PFSK-1 (cell line): ENCODE results near the gene HECTD3.

ENCODE experiments used
- FOXP2 ChIP-seq: optimal IDR thresholded peaks from 2 replicates; pipeline ENCODE3; 2011; ENCODE audit warnings: borderline replicate concordance, control low read depth, inconsistent platforms; ENCODE audit not compliant: insufficient read depth; ENCODE audit errors: extremely low read length, extremely low read depth
- POLR2AphosphoS5 ChIP-seq: IDR thresholded peaks from 2 replicates; pipeline ENCODE4 v1.6.1; 2012; ENCODE audit warnings: low read depth, mild to moderate bottlenecking, control low read depth, low read length, moderate library complexity
- SIN3A ChIP-seq: IDR thresholded peaks from 2 replicates; pipeline ENCODE4 v1.6.1; 2012; ENCODE audit warnings: mild to moderate bottlenecking, low read length, moderate library complexity, borderline replicate concordance; ENCODE audit not compliant: insufficient read depth
- TAF1 ChIP-seq: IDR thresholded peaks from 2 replicates; pipeline ENCODE4 v1.6.1; 2012; ENCODE audit warnings: low read length, control low read depth, borderline replicate concordance; ENCODE audit not compliant: insufficient read depth
- TF ChIP-seq, protein P1 (sequence below), 2 experiments: IDR thresholded peaks; 2 replicates each; pipeline versions ENCODE4 v1.6.1 to v1.8.0; 2011 to 2012; ENCODE audit warnings: low read depth in 2 of 2, low read length in 2 of 2, control low read depth in 1 of 2, inconsistent platforms in 1 of 2, mild to moderate bottlenecking in 1 of 2, moderate library complexity in 1 of 2; ENCODE audit not compliant: insufficient read depth in 1 of 2

Gene HECTD3

GRCh38 chr1:45003741-45004140, 7.4 kb downstream of the HECTD3 start:
- no peak for TF ChIP-seq SIN3A
- TF ChIP-seq POLR2AphosphoS5 = no peak

DNA sequence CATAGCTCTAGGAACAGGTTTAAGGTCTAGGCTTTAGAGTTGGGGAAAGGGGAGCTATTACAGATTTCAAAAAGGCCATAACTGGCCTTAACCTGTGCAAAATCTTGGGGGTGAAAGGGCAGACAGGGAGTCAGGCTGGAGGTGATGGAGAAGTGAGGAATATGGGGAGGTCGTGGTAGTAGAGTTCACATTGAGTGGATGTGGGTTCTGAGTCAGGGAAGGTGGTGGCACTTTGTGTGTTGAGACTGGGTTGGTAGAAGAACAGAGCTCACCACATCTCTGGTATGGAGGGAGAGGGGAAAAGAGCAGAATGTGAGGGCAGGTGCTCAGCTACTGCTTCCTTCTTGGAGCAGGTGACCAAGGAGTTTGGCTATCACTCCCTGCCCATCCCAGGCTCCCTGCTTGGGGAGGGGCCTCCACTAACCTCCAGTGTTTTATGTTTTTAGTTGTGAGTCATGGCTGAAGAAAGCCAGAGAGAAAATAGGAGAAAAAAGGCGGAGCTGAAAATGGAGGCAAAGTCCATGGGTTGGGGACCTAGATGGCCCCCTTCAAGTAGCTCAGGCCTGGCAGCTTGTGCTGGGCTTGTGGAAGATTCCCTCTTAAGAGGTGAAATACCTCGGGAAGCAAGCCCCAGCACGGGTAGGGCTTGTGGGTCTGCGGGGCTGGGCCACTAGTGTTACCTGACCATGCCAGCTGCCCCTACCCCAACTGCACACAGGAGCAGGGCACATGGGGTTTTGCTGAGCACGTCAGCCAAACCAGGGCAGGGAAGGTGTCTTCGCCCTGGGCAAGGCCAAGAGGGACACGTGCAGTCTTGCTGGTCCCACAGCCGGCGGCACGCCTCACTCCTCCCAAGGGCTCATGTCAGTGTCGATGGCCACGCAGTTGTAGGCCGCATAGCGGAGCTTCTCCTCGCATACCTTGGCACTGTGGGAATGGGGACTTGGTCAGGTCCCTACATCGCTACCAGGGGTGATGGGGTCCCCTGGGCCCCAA, 8.2 kb downstream of the HECTD3 start:
- TF ChIP-seq FOXP2 (no peak), SIN3A (no peak), POLR2AphosphoS5 (no peak), TAF1 (no peak)
- TF ChIP-seq, protein P1, sequence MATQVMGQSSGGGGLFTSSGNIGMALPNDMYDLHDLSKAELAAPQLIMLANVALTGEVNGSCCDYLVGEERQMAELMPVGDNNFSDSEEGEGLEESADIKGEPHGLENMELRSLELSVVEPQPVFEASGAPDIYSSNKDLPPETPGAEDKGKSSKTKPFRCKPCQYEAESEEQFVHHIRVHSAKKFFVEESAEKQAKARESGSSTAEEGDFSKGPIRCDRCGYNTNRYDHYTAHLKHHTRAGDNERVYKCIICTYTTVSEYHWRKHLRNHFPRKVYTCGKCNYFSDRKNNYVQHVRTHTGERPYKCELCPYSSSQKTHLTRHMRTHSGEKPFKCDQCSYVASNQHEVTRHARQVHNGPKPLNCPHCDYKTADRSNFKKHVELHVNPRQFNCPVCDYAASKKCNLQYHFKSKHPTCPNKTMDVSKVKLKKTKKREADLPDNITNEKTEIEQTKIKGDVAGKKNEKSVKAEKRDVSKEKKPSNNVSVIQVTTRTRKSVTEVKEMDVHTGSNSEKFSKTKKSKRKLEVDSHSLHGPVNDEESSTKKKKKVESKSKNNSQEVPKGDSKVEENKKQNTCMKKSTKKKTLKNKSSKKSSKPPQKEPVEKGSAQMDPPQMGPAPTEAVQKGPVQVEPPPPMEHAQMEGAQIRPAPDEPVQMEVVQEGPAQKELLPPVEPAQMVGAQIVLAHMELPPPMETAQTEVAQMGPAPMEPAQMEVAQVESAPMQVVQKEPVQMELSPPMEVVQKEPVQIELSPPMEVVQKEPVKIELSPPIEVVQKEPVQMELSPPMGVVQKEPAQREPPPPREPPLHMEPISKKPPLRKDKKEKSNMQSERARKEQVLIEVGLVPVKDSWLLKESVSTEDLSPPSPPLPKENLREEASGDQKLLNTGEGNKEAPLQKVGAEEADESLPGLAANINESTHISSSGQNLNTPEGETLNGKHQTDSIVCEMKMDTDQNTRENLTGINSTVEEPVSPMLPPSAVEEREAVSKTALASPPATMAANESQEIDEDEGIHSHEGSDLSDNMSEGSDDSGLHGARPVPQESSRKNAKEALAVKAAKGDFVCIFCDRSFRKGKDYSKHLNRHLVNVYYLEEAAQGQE (IDR thresholded peaks at IDR 0.05; ENCODE audit: insufficient read depth in 1 of 2, low read depth in 2 of 2, low read length in 2 of 2) = no peak

GRCh38 chr1:45001011-45001481, 10.1 kb downstream of the HECTD3 start:
- no peak for TF ChIP-seq POLR2AphosphoS5
- TF ChIP-seq FOXP2 = no peak
- TF ChIP-seq TAF1 = no peak
- TF ChIP-seq, protein P1 (IDR thresholded peaks at IDR 0.05; ENCODE audit: insufficient read depth in 1 of 2, low read depth in 2 of 2, low read length in 2 of 2) = no peak
- TF ChIP-seq SIN3A = no peak

DNA sequence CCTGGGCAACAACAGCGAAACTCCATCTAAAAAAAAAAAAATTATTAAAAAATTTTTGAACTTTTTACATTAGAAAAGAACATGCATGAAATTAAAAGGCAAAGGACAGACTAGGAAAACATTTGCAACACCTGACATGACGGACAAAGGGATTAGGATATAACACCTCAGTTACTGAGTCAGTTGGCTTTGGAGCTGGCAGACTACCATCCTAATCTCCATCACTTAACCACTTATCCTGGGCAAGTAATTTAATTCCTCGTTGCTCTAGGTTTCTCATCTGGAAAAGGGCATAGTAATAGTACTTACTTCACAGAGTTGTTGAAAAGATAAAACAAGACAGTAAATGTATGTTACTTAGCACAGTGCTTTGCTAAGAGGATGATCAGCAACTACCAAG, 11.9 kb downstream of the HECTD3 start:
- TF ChIP-seq FOXP2 (no peak), SIN3A (no peak), POLR2AphosphoS5 (no peak), TAF1 (no peak)
- TF ChIP-seq, protein P1 (IDR thresholded peaks at IDR 0.05; ENCODE audit: insufficient read depth in 1 of 2, low read depth in 2 of 2, low read length in 2 of 2) = no peak

DNA sequence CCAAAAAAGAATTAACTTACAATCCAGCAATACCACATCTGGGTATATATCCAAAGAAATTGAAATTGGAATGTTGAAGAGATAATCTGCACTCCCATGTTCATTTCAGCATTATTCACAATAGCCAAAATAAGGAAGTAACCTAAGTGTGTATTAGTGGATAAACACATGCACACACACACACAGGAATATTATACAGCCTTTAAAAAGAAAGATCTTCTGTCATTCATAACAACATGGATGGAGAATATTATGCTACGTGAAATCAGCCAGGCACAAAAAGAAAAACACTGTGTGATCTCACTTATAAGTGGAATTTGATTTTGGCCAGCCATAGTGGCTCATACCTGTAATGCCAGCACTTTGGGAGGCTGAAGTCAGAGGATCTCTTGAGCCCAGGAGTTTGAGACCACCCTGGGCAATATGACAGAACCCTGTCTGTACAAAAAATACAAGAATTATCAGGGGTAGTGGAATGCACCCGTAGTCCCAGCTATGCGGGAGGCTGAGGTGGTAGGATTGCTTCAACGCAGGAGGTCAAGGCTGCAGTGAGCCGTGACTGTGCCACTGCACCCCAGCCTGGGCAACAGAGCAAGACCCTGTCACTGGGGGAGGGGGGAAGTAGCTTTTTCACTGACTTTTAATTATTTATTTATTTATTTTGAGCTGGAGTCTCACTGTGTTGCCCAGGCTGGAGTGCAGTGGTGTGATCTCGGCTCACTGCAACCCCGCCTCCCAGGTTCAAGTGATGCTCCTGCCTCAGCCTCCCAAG, 15.5 kb downstream of the HECTD3 start:
- TF ChIP-seq POLR2AphosphoS5 = no peak
- TF ChIP-seq, protein P1 (IDR thresholded peaks at IDR 0.05; ENCODE audit: insufficient read depth in 1 of 2, low read depth in 2 of 2, low read length in 2 of 2) = no peak
- TF ChIP-seq TAF1 = no peak
- TF ChIP-seq FOXP2 = no peak
- TF ChIP-seq SIN3A = no peak
